Activated CD4-positive, alpha-beta T cell treated with anti-CD3 and anti-CD28 coated beads, Interleukin-2, amount 10 ng/mL, durations not matched to agents 7 days and 5 days (primary cell): ENCODE results near the gene ZNF888. TPM values are rescaled to one million over a fixed set of nuclear protein-coding genes. Genes with fewer than 3 reads are reported as not detected.

ENCODE experiments used
- CTCF ChIA-PET: fragments of 350-600 bp; sonication (Branson Sonifier 250); formaldehyde crosslinking; loops from one replicate; lab custom pipeline; 2021; ENCODE audit warnings: antibody characterized with exemption; lab: Charles Lee
- POLR2A ChIA-PET: fragments of 350-600 bp; sonication (Branson Sonifier 250); formaldehyde crosslinking; loops from one replicate; lab custom pipeline; 2021; ENCODE audit warnings: antibody characterized with exemption; lab: Charles Lee
- DNase-seq: peaks from one replicate; pipeline ENCODE4 v3.0.0-alpha.2; 2020
- H3K27ac Mint-ChIP-seq: one replicate; pipeline ENCODE4 v1.8.0; 2021; ENCODE audit warnings: mild to moderate bottlenecking, moderate library complexity, mixed read lengths
- H3K27me3 Mint-ChIP-seq: one replicate; pipeline ENCODE4 v1.8.0; 2021; ENCODE audit warnings: mixed read lengths
- H3K36me3 Mint-ChIP-seq: one replicate; pipeline ENCODE4 v1.8.0; 2021; ENCODE audit warnings: low read depth, mixed read lengths
- H3K4me1 Mint-ChIP-seq: one replicate; pipeline ENCODE4 v1.8.0; 2021; ENCODE audit warnings: mixed read lengths
- H3K4me3 Mint-ChIP-seq: one replicate; pipeline ENCODE4 v1.8.0; 2021; ENCODE audit warnings: mild to moderate bottlenecking, moderate library complexity, mixed read lengths
- H3K9me3 Mint-ChIP-seq: one replicate; pipeline ENCODE4 v1.8.0; 2021; ENCODE audit warnings: mixed read lengths
- total RNA-seq, 2 experiments: library from RNA; stranded (reverse); gene quantifications; one replicate each; pipeline ENCODE4 v1.2.3, GENCODE V29; 2021

ZNF888 gene
- 1 to 10 TPM; 7.7 to 7.8 TPM for total RNA-seq

DNA sequence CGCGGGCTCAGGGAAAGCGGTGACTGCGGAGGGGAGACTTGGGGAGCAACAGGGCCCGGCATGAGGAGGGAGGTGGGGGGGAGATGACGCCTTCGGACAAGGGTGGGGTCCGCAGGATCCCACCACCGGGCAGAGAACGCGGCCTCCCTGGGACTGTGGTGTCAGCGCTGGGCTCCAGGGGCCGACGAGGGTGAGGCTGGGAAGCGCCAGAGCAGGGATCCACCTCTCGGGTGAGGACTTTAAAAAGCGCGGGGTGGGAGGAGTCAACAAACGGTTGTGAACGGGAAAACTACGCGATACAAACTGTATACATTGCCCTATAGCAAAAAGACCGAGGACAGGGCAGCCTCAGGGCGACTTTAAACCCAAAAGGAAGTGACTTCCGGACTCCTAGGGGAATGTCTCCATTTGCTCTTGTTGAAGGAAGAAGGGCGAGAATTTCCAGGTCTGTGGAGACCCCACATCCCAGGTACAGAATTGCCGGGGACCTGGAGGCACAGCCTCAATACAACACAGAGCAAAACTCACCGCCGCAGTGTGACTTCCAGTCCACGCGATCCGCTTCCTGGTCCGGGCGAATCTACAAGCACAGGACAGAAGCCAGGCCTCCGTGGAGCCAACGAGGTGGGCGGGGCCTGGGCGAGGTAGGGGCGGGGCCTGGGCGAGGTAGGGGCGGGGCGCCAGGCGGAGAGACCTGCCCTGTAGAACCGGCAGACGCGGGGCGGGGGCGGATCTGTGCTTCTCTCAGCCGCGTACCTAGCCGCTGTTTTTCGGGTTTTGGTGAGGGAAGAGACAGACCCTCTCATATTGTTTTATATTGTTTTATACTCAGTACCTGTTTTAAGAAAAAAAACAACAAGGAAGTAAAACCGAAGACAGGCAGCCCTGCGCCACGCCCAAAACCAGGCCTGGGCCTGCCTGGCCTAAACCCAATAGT is at the start of gene ZNF888:
TSS of gene ZNF888 (minus strand) at position 588 of the 937 bp plus-strand sequence. CDS start 5,555 bp downstream, outside the sequence.
- peaks cover 8% of the 10 kb centered on the region for H3K9me3 Mint-ChIP-seq
- POLR2A ChIA-PET, result no interaction called here

DNA sequence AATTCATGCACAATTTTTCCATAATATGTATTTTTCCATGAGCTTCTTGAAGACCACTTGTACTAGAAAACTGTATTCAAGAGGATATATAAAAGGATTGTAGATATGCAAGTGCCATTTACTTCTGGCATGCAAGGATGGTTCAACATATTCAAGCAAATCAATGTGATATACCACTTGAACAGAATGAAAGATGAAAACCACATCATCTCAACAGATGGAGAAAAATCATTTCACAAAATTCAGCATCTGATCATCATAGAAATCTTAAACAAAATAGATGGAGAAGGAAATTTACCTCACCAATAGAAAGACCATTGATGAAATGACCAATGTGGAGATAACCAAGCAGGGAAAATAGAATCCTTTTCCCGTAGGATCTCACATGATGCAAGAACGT is 44.5 kb upstream of the ZNF888 start:
- no peak for DNase-seq
- Mint-ChIP-seq H3K27ac (no peak overlapping the region), H3K9me3 (peaks cover 47% of the 10 kb centered on the region), H3K4me3 (no peak overlapping the region), H3K27me3 (no peaks in the 10 kb centered on the region), H3K36me3 (peaks cover 18% of the 10 kb centered on the region), H3K4me1 (peaks cover 12% of the 10 kb centered on the region)
- ChIA-PET CTCF (no interaction called here), POLR2A (no interaction called here)

More for the DNA sequence above, at the start of gene ZNF888:
- Mint-ChIP-seq H3K27me3 (no peaks in the 10 kb centered on the region), H3K27ac (peak within 1 kb of the TSS; percentile 97), H3K4me1 (peaks cover 31% of the 10 kb centered on the region), H3K4me3 (peak within 1 kb of the TSS; percentile 91), H3K36me3 (peaks cover 33% of the 10 kb centered on the region)
- CTCF ChIA-PET, result no interaction called here
- DNase-seq, result peak; percentile 88

GRCh38 chr19:52963247-52963618 is 40.0 kb upstream of the ZNF888 start:
- peaks cover 45% of the 10 kb centered on the region for H3K36me3 Mint-ChIP-seq
- no peaks in the 10 kb centered on the region for H3K27me3 Mint-ChIP-seq
- H3K4me3 Mint-ChIP-seq, result peak overlapping the region; percentile 96
- peak overlapping the region; percentile 97 for H3K27ac Mint-ChIP-seq
- H3K9me3 Mint-ChIP-seq, result peaks cover 42% of the 10 kb centered on the region
- CTCF ChIA-PET, result interaction anchor here (1.3 kb wide), 2 partner anchors 14 to 31 kb away, joined by 3 read pairs; no protein-coding TSS in a partner anchor
- DNase-seq, result no peak
- H3K4me1 Mint-ChIP-seq, result peaks cover 32% of the 10 kb centered on the region
- POLR2A ChIA-PET, result no interaction called here

- H3K27me3 Mint-ChIP-seq, result no peaks in the 10 kb centered on the region
- H3K9me3 Mint-ChIP-seq, result peaks cover 41% of the 10 kb centered on the region
- DNase-seq, result peak; percentile 99
- peak within 1 kb of the TSS; percentile 96 for H3K4me3 Mint-ChIP-seq
- H3K36me3 Mint-ChIP-seq, result peaks cover 51% of the 10 kb centered on the region
- ChIA-PET POLR2A (no interaction called here), CTCF (interaction anchor here (0.6 to 1.3 kb wide), 2 partner anchors 15 to 157 kb away, joined by 3 read pairs; no protein-coding TSS in a partner anchor)
- H3K4me1 Mint-ChIP-seq, result peaks cover 32% of the 10 kb centered on the region
- peak within 1 kb of the TSS; percentile 97 for H3K27ac Mint-ChIP-seq
Observed at GRCh38 chr19:52962394-52963246, 39.4 kb upstream of the ZNF888 start, which contains the start of gene ZNF816. Gene ZNF816 (minus strand): TSS chr19:52962881. CDS start chr19:52956089, 6,792 bp downstream.

- Mint-ChIP-seq H3K27me3 (no peaks in the 10 kb centered on the region), H3K4me1 (peaks cover 32% of the 10 kb centered on the region), H3K36me3 (peaks cover 53% of the 10 kb centered on the region), H3K27ac (peak overlapping the region; percentile 97), H3K9me3 (peaks cover 42% of the 10 kb centered on the region), H3K4me3 (peak overlapping the region; percentile 96)
- no peak for DNase-seq
- POLR2A ChIA-PET, result no interaction called here
- CTCF ChIA-PET, result no interaction called here
Observed at GRCh38 chr19:52961981-52962380, 38.8 kb upstream of the ZNF888 start.

DNA sequence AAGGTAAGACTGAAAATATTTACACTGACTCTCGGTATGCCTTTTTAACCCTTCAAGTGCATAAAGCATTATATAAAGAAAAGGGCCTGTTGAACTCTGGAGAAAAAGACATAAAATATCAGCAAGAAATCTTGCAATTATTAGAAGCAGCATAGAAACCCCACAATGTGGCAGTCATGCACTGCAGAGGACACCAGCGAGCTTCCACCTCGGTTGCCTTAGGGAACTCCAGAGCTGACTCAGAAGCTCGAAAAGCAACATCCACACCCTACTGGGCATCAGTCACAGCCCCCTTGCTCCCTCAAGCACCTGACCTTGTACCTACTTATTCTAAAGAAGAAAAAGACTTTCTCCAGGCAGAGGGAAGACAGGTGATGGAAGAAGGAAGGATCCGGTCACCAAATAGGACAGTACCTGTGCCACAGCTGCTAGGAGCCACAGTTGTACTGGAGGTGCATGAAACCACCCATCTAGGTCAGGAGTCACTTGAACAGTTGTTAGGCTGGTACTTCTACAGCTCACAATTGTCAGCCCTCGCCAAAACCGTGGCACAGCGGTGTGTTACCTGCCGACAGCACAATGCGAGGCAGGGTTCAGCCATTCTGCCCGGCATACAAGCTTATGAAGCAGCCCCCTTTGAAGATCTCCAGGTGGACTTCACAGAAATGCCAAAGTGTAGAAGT is 36.5 kb upstream of the ZNF888 start:
- no peak overlapping the region for H3K27ac Mint-ChIP-seq
- CTCF ChIA-PET, result interaction anchor here (1.0 kb wide), 1 partner anchor 32 kb away, joined by 4 read pairs; no protein-coding TSS in a partner anchor
- DNase-seq, result no peak
- H3K4me3 Mint-ChIP-seq, result no peak overlapping the region
- POLR2A ChIA-PET, result no interaction called here
- no peaks in the 10 kb centered on the region for H3K27me3 Mint-ChIP-seq
- peaks cover 52% of the 10 kb centered on the region for H3K9me3 Mint-ChIP-seq
- H3K36me3 Mint-ChIP-seq, result peaks cover 73% of the 10 kb centered on the region
- peaks cover 32% of the 10 kb centered on the region for H3K4me1 Mint-ChIP-seq

DNA sequence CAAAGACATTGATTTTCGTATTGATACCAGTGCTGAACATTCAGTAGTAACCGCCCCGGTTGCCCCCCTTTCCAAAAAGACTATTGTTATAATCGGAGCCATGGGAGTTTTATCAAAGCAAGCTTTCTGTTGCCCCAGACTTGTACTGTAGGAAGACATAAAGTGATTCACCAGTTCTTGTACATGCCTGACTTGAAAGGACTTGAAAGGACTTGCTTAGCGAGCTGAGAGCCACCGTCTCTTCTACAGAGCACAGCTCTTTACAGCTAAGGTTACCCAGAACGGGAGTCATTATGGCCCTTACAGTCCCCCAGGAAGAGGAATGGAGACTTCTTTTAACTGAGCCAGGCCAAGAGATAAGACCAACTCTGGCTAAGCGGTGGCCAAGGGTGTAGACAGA is 34.4 kb upstream of the ZNF888 start:
- DNase-seq, result no peak
- peak overlapping the region; percentile 2 for H3K27ac Mint-ChIP-seq
- peaks cover 53% of the 10 kb centered on the region for H3K9me3 Mint-ChIP-seq
- peaks cover 83% of the 10 kb centered on the region for H3K36me3 Mint-ChIP-seq
- peaks cover 19% of the 10 kb centered on the region for H3K4me1 Mint-ChIP-seq
- POLR2A ChIA-PET, result no interaction called here
- CTCF ChIA-PET, result no interaction called here
- H3K27me3 Mint-ChIP-seq, result no peaks in the 10 kb centered on the region
- H3K4me3 Mint-ChIP-seq, result no peak overlapping the region

DNA sequence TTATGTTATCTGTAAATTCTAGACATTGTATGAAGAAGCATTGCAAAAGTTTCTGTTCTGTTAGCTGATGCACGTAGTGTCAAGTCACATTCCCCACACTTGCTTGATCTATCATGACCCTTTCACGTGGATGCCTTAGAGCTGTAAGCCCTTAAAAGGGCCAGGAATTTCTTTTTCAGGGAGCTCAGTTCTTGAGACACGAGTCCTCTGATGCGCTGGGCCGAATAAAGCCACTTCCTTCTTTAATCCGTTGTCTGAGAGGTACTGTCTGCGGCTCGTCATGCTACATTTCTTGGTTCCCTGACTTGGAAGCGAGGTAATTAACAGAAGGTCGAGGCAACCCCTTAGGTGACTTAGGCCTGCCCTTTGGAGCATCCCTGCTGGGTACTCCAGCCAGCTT is 33.7 kb upstream of the ZNF888 start:
- Mint-ChIP-seq H3K27me3 (no peaks in the 10 kb centered on the region), H3K9me3 (peaks cover 60% of the 10 kb centered on the region), H3K36me3 (peaks cover 89% of the 10 kb centered on the region), H3K4me3 (no peak overlapping the region), H3K27ac (no peak overlapping the region), H3K4me1 (peaks cover 16% of the 10 kb centered on the region)
- DNase-seq, result no peak
- ChIA-PET POLR2A (no interaction called here), CTCF (no interaction called here)

- DNase-seq, result no peak
- ChIA-PET POLR2A (no interaction called here), CTCF (no interaction called here)
- no peaks in the 10 kb centered on the region for H3K27me3 Mint-ChIP-seq
- no peak overlapping the region for H3K27ac Mint-ChIP-seq
- peaks cover 4% of the 10 kb centered on the region for H3K4me1 Mint-ChIP-seq
- no peak overlapping the region for H3K4me3 Mint-ChIP-seq
- peaks cover 57% of the 10 kb centered on the region for H3K36me3 Mint-ChIP-seq
- peaks cover 60% of the 10 kb centered on the region for H3K9me3 Mint-ChIP-seq
Observed at GRCh38 chr19:52949422-52949821, 26.2 kb upstream of the ZNF888 start.

DNA sequence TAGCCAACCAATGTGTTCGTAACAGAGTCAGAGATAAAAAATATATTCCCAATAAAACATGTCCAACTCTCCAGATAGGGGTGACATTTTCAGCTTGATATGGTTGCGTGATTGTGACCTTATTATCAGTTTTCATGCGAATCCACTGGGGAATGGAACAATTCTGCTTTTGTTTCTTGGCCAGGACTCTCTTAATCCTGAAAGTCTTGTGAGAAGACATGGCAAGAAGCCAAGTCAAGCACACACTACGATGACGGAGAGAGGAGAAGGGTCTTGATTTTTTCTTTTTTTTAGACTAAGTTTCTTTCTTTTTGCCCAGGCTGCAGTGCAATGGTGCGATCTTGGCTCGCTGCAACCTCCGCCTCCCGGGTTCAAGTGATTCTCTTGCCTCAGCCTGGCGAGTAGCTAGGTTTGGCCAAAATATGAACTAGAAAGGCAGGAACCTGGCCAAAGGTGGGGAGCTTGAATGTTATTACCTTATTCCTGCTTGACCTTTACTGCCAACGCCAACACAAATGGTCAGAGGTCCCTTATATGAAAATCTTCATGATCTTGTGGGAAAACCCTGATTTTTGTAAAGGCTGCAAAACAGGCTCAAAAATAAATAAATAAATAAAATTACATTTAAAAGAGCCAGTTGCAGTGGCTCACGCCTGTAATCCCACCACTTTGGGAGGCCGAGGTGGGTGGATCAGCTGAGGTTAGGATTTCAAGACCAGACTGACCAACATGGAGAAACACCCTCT is 25.0 kb upstream of the ZNF888 start:
- POLR2A ChIA-PET, result no interaction called here
- H3K9me3 Mint-ChIP-seq, result peaks cover 57% of the 10 kb centered on the region
- no peak overlapping the region for H3K4me3 Mint-ChIP-seq
- CTCF ChIA-PET, result no interaction called here
- no peak for DNase-seq
- H3K36me3 Mint-ChIP-seq, result peaks cover 50% of the 10 kb centered on the region
- H3K27me3 Mint-ChIP-seq, result no peaks in the 10 kb centered on the region
- no peak overlapping the region for H3K27ac Mint-ChIP-seq
- H3K4me1 Mint-ChIP-seq, result peaks cover 4% of the 10 kb centered on the region

DNA sequence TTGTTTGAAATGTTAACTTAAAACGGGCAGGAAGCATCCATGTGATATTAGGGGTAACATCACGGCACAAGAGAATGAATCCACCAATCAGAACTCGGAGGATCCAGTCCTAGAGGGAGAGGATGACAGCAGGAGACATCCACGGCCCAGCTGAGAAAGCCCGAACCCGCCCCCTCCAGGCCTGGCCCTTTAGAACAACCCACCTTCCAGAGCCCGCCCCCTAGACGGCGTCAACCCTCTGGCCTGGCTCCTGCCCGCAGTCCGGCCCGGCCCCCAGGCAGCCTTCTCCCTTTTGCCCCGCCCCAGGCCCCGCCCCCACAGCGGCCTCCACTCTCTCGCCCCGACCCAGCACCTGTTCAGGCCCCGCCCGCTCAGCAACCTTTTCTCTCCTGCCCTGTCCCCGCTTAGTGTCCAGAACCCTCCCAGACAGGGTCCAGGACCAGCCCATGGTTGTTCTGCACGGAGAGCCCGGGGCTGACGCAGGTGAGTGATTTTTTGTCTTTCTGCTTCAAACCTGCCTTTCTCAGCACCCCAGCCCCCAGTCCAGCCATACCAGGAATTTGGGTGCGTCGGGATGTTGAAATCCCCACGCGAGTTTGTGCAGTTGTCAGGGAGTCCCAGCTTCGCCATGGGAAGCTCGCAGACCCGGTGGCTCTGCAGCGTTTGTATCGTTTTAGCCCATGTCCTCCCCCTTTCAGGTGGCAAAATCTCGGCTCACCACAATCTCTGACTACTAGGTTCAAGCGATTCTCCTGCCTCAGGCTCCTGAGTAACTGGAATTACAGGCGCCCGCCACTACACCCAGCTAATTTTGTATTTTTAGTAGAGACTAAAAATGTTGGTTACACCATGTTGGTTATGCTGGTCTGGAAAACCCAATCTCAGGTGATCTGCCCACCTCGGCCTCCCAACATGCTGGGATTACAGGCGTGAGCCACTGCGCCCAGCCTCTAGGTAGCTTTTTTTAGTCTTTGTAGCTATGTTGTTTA is 23.4 kb upstream of the ZNF888 start:
- ChIA-PET CTCF (no interaction called here), POLR2A (no interaction called here)
- Mint-ChIP-seq H3K9me3 (peaks cover 45% of the 10 kb centered on the region), H3K36me3 (peaks cover 37% of the 10 kb centered on the region), H3K27me3 (no peaks in the 10 kb centered on the region), H3K4me3 (no peak overlapping the region), H3K4me1 (peaks cover 9% of the 10 kb centered on the region), H3K27ac (no peak overlapping the region)
- no peak for DNase-seq
